ENCODE results near the gene GOLGA6L25.
"Not testable (repeated sequence)": the region's sequence is repeated elsewhere in the genome, so short reads cannot be mapped to it uniquely, and the experiment has no call there.

Gene GOLGA6L25

GRCh38 chr15:28553268-28553667, at the start of gene GOLGA6L25:
TSS of gene GOLGA6L25 (plus strand) at chr15:28553568. CDS start at chr15:28553629, 61 bp downstream.
- DNase-seq (ENCODE audit: low spot score): not testable (repeated sequence)

GRCh38 chr15:28508217-28508889, 45.0 kb upstream of the GOLGA6L25 start:
- not testable (repeated sequence) for DNase-seq (ENCODE audit: low spot score)

- DNase-seq (ENCODE audit: low spot score): not testable (repeated sequence)
Observed at GRCh38 chr15:28514128-28514527, 39.2 kb upstream of the GOLGA6L25 start.

GRCh38 chr15:28515208-28515607, 38.2 kb upstream of the GOLGA6L25 start:
- not testable (repeated sequence) for DNase-seq (ENCODE audit: low spot score)

GRCh38 chr15:28532954-28533353, 20.4 kb upstream of the GOLGA6L25 start, which contains the start of gene GOLGA8G:
TSS of gene GOLGA8G (minus strand) at chr15:28532971. CDS start at chr15:28532909, 62 bp downstream.
- DNase-seq (ENCODE audit: low spot score): not testable (repeated sequence)

- not testable (repeated sequence) for DNase-seq (ENCODE audit: low spot score)
Observed at GRCh38 chr15:28573351-28573750, 20.0 kb downstream of the GOLGA6L25 start.

GRCh38 chr15:28588977-28589606, 35.7 kb downstream of the GOLGA6L25 start:
- not testable (repeated sequence) for DNase-seq (ENCODE audit: low spot score)

GRCh38 chr15:28589769-28590168, 36.4 kb downstream of the GOLGA6L25 start:
- not testable (repeated sequence) for DNase-seq (ENCODE audit: low spot score)

GRCh38 chr15:28592395-28592794, 39.0 kb downstream of the GOLGA6L25 start:
- not testable (repeated sequence) for DNase-seq (ENCODE audit: low spot score)

- not testable (repeated sequence) for DNase-seq (ENCODE audit: low spot score)
Observed at GRCh38 chr15:28593424-28594129, 40.2 kb downstream of the GOLGA6L25 start.

GRCh38 chr15:28597471-28597870, 44.1 kb downstream of the GOLGA6L25 start:
- DNase-seq (ENCODE audit: low spot score): not testable (repeated sequence)

GRCh38 chr15:28598209-28598608, 44.8 kb downstream of the GOLGA6L25 start:
- not testable (repeated sequence) for DNase-seq (ENCODE audit: low spot score)

GRCh38 chr15:28602152-28602551, 48.8 kb downstream of the GOLGA6L25 start:
- DNase-seq (ENCODE audit: low spot score): not testable (repeated sequence)

Data from NAMALWA (cell line).